Bone marrow (tissue), 2 donors: ENCODE results near the gene SYCP3.
A peak's percentile ranks its signal among the peaks of the same experiment; 100 is the strongest.
"Not testable (repeated sequence)": the region's sequence is repeated elsewhere in the genome, so short reads cannot be mapped to it uniquely, and the experiment has no call there.

ENCODE experiments used
- DNase-seq, 2 donors: peaks; one replicate each; lab custom pipeline; 2025; lab: John Stamatoyannopoulos, UW

The SYCP3 gene

GRCh38 chr12:101713059-101713682, 26.1 kb downstream of the SYCP3 start:
- no peak for DNase-seq

- no peak for DNase-seq
Measured at GRCh38 chr12:101710288-101710687, 29.0 kb downstream of the SYCP3 start.

- DNase-seq = no peak
Measured at GRCh38 chr12:101707131-101707782, 32.0 kb downstream of the SYCP3 start.

- no peak for DNase-seq
Measured at GRCh38 chr12:101706403-101706802, 32.9 kb downstream of the SYCP3 start.

- DNase-seq = no peak
Measured at GRCh38 chr12:101703487-101703886, 35.8 kb downstream of the SYCP3 start.

- no peak for DNase-seq
Measured at GRCh38 chr12:101700299-101700820, 38.9 kb downstream of the SYCP3 start.

GRCh38 chr12:101698800-101699347, 40.4 kb downstream of the SYCP3 start:
- no peak for DNase-seq

- peak in 1 of 2 donors; percentile 56 for DNase-seq
Measured at GRCh38 chr12:101697930-101698799, 41.1 kb downstream of the SYCP3 start.

- DNase-seq = peak; percentile 29 to 56
Measured at GRCh38 chr12:101697197-101697929, 41.9 kb downstream of the SYCP3 start, which contains the start of gene CHPT1. CHPT1 (plus strand) TSS chr12:101697640; CDS start chr12:101697862, 222 bp downstream.

GRCh38 chr12:101696251-101697196, 42.7 kb downstream of the SYCP3 start:
- peak in 1 of 2 donors; percentile 27 for DNase-seq

GRCh38 chr12:101695706-101696105, 43.6 kb downstream of the SYCP3 start:
- no peak for DNase-seq

GRCh38 chr12:101694986-101695385, 44.3 kb downstream of the SYCP3 start:
- DNase-seq = no peak

GRCh38 chr12:101694297-101694848, 44.9 kb downstream of the SYCP3 start:
- DNase-seq = no peak

GRCh38 chr12:101691503-101692096, 47.7 kb downstream of the SYCP3 start:
- DNase-seq = no peak

- no peak for DNase-seq
Measured at GRCh38 chr12:101690544-101691098, 48.6 kb downstream of the SYCP3 start.

- DNase-seq = no peak
Measured at GRCh38 chr12:101686176-101686575, 53.1 kb downstream of the SYCP3 start.

GRCh38 chr12:101685092-101685491, 54.2 kb downstream of the SYCP3 start:
- no peak for DNase-seq

- not testable (repeated sequence) for DNase-seq
Measured at GRCh38 chr12:101681627-101682026, 57.6 kb downstream of the SYCP3 start.

- no peak for DNase-seq
Measured at GRCh38 chr12:101680647-101681046, 58.6 kb downstream of the SYCP3 start.
